ENCODE results near the gene DNAJB13. TPM values are rescaled to one million over a fixed set of nuclear protein-coding genes. Genes with fewer than 3 reads are reported as not detected.

The DNAJB13 gene
- total and polyA plus RNA-seq, 2 of the 4 experiments (the other 2 are of a cell fraction): 0.18 to 0.48 TPM

DNA sequence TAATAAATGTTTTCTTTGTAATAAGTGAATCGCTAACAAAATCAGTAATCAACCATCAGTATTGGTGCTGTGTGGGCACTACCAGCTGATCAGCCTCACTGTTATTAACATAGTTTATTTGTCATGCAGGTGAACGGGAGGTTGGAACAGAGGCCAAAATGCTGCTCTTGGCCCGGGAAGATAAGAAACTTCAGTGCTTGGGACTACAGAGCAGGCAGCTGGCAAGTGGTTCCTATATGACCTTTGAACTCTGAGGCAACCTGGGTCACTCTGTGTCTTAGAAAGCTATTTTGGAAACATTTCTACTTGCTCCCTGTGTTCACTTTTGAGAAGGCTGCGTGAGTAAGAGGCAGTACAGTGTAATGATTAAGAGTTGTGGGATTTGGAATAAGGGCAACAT, 36.5 kb upstream of the DNAJB13 start:
- Histone ChIP-seq H2BK120ac (ENCODE audit: low read depth, low read length) (no peak overlapping the region), H2AFZ (replicated peaks; ENCODE audit: low read length, poor library complexity) (no peak overlapping the region), H2BK5ac (ENCODE audit: low read depth, low read length, poor library complexity, severe bottlenecking) (no peak overlapping the region), H3K23ac (ENCODE audit: low read depth, low read length) (no peak overlapping the region), H2AK9ac (replicated peaks; ENCODE audit: low read depth, low read length, poor library complexity) (no peak overlapping the region), H3K4me1 (ENCODE audit: control insufficient read depth, insufficient read depth, low read length) (no peaks in the 10 kb centered on the region), H4K8ac (ENCODE audit: low read depth in 2 of 2, low read length in 2 of 2) (no peak overlapping the region), H3K9me3 (ENCODE audit: control insufficient read depth, insufficient read depth, low read length) (no peaks in the 10 kb centered on the region), H3K27me3 (ENCODE audit: control insufficient read depth, insufficient read depth, low read length) (no peaks in the 10 kb centered on the region), H2BK15ac (ENCODE audit: low read depth, low read length) (no peak overlapping the region), H3K4me2 (ENCODE audit: low read depth, low read length) (no peak overlapping the region), H3K56ac (ENCODE audit: extremely low read depth, insufficient read depth, low read length) (no peak overlapping the region), H3K4me3 (ENCODE audit: insufficient read depth, low read depth, low read length) (no peak overlapping the region), H3K18ac (ENCODE audit: low read depth, low read length) (no peak overlapping the region), H3K27ac (ENCODE audit: insufficient read depth, low read length) (no peak overlapping the region), H3K79me1 (ENCODE audit: low read depth in 1 of 2, low read length in 2 of 2) (0 out of 4 replicates have a peak, but pooled peaks cover 0 to 2% of the 10 kb centered on the region in 2 experiments), H3K36me3 (ENCODE audit: control insufficient read depth, insufficient read depth, low read length) (peaks cover 37% of the 10 kb centered on the region), H2BK20ac (ENCODE audit: low read depth, low read length) (no peak overlapping the region), H3K4ac (ENCODE audit: low read depth, low read length) (no peak overlapping the region), H2AK5ac (ENCODE audit: low read depth, low read length) (no peak overlapping the region), H3K9me1 (ENCODE audit: insufficient read depth, low read length) (no peaks in the 10 kb centered on the region), H4K5ac (ENCODE audit: low read depth, low read length) (no peak overlapping the region), H4K91ac (ENCODE audit: insufficient read depth, low read depth, low read length) (no peak overlapping the region), H4K20me1 (ENCODE audit: insufficient read depth, low read length) (no peaks in the 10 kb centered on the region), H3K14ac (replicated peaks; ENCODE audit: low read depth, low read length) (no peak overlapping the region), H3K9ac (ENCODE audit: low read depth, low read length) (no peak overlapping the region)
- ChIA-PET POLR2A (ENCODE audit: unreplicated experiment) (no interaction called here), CTCF (no interaction called here)
- intact Hi-C loops (cut with micrococcal nuclease): no loop called here
- no peak for TF ChIP-seq RFX5 (IDR thresholded peaks at IDR 0.05; ENCODE audit: low read depth, low read length)
- no peak for TF ChIP-seq MAZ (IDR thresholded peaks at IDR 0.05; ENCODE audit: borderline replicate concordance, low read depth, low read length)
- no peak for TF ChIP-seq CHD1 (IDR thresholded peaks at IDR 0.05; ENCODE audit: low read depth, low read length)
- TF ChIP-seq, protein P1, sequence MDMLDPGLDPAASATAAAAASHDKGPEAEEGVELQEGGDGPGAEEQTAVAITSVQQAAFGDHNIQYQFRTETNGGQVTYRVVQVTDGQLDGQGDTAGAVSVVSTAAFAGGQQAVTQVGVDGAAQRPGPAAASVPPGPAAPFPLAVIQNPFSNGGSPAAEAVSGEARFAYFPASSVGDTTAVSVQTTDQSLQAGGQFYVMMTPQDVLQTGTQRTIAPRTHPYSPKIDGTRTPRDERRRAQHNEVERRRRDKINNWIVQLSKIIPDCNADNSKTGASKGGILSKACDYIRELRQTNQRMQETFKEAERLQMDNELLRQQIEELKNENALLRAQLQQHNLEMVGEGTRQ (IDR thresholded peaks at IDR 0.05; ENCODE audit: low read depth, low read length): no peak
- TF ChIP-seq CEBPB (IDR thresholded peaks at IDR 0.05; ENCODE audit: low read depth, low read length): no peak
- no peak for TF ChIP-seq RCOR1 (IDR thresholded peaks at IDR 0.05; ENCODE audit: insufficient replicate concordance, low read length)
- no peak for TF ChIP-seq BHLHE40 (IDR thresholded peaks at IDR 0.05; ENCODE audit: low read depth, low read length)
- dilution Hi-C loops (cut with HindIII; ENCODE audit: low sequenced_read_pairs, unreplicated experiment): no loop called here
- 63% methylated on average over 2 of the region's 4 CpGs; no CpG with 5 or more reads in 1 of the 2 experiments for WGBS, 2 experiments (ENCODE audit: extremely low coverage in 2 of 2, insufficient read length in 1 of 2)
- ATAC-seq (ENCODE audit: low read depth) (no peak), DNase-seq (no peak)
- no TSS peak for BruUV-seq (replicated peaks)
- in situ Hi-C loops (cut with MboI; ENCODE audit: low sequenced_read_pairs): no loop called here

Measured in IMR-90 (cell line).